M059J (cell line): Measurements from ENCODE around the gene ZNF512B. TPM values are rescaled to one million over a fixed set of nuclear protein-coding genes. Genes with fewer than 3 reads are reported as not detected.
"Not testable (repeated sequence)": the region's sequence is repeated elsewhere in the genome, so short reads cannot be mapped to it uniquely, and the experiment has no call there.

Experiments used
- DNase-seq: peaks from one replicate; pipeline ENCODE4 v3.0.0-alpha.2; 2012; ENCODE audit warnings: low read depth
- total RNA-seq: library from RNA; depleted of rRNA; stranded (reverse); fragments of >200 nt; shearing (Covaris generic); gene quantifications from 2 replicates; pipeline ENCODE4 v1.2.3, GENCODE V29; 2014; rRNA removed

Gene ZNF512B
- total RNA-seq = 7.7 and 17.7 TPM in 2 replicates

GRCh38 chr20:63969838-63970713, at the start of gene ZNF512B:
TSS of gene ZNF512B (minus strand) at chr20:63969930. CDS start at chr20:63967950, 1,980 bp downstream.
- DNase-seq = peak; percentile 65

- no peak for DNase-seq
Measured at GRCh38 chr20:64015635-64016034, 45.9 kb upstream of the ZNF512B start.

- DNase-seq = not testable (repeated sequence)
Measured at GRCh38 chr20:64012385-64013154, 42.8 kb upstream of the ZNF512B start.

- no peak for DNase-seq
Measured at GRCh38 chr20:64011366-64011779, 41.6 kb upstream of the ZNF512B start.

- peak; percentile 68 for DNase-seq
Measured at GRCh38 chr20:64010711-64011237, 41.0 kb upstream of the ZNF512B start.

- no peak for DNase-seq
Measured at GRCh38 chr20:64009811-64010387, 40.2 kb upstream of the ZNF512B start.

GRCh38 chr20:64006902-64007301, 37.2 kb upstream of the ZNF512B start:
- no peak for DNase-seq

- no peak for DNase-seq
Measured at GRCh38 chr20:64006490-64006889, 36.8 kb upstream of the ZNF512B start.

- no peak for DNase-seq
Measured at GRCh38 chr20:64005394-64005793, 35.7 kb upstream of the ZNF512B start.

GRCh38 chr20:64003960-64004725, 34.4 kb upstream of the ZNF512B start:
- DNase-seq = no peak

- peak; percentile 98 for DNase-seq
Measured at GRCh38 chr20:64001607-64002011, 31.9 kb upstream of the ZNF512B start.

GRCh38 chr20:64000906-64001305, 31.2 kb upstream of the ZNF512B start:
- DNase-seq = peak; percentile 29

GRCh38 chr20:63982937-63983336, 13.2 kb upstream of the ZNF512B start:
- DNase-seq = no peak

GRCh38 chr20:63980806-63981728, 11.3 kb upstream of the ZNF512B start, which contains the start of gene PRPF6:
TSS of gene PRPF6 (plus strand) at chr20:63981132. CDS start at chr20:63981246, 114 bp downstream.
- DNase-seq = peak; percentile 97

- no peak for DNase-seq
Measured at GRCh38 chr20:63980317-63980805, 10.6 kb upstream of the ZNF512B start.

GRCh38 chr20:63979557-63980316, 10.0 kb upstream of the ZNF512B start, which contains the start of gene SAMD10:
TSS of gene SAMD10 (minus strand) at chr20:63979642. CDS start at chr20:63979467, 175 bp downstream.
- peak; percentile 52 for DNase-seq

GRCh38 chr20:63979229-63979556, 9.5 kb upstream of the ZNF512B start:
- DNase-seq = no peak

GRCh38 chr20:63978319-63979228, 8.8 kb upstream of the ZNF512B start:
- DNase-seq = no peak
